BE2C (cell line): ENCODE data around the gene METTL16.

ENCODE experiments used
- DNase-seq: peaks from one replicate; pipeline ENCODE4 v3.0.0-alpha.2; 2020
- H3K27me3 ChIP-seq: fragments of 250-450 bp; sonication (Bioruptor Pico); 2 replicates; pipeline ENCODE4 v1.5.1; 2020; ENCODE audit warnings: mild to moderate bottlenecking
- H3K36me3 ChIP-seq: fragments of 250-450 bp; sonication (Bioruptor Pico); 2 replicates; pipeline ENCODE4 v1.5.1; 2020; ENCODE audit warnings: mild to moderate bottlenecking
- H3K4me1 ChIP-seq: fragments of 250-450 bp; sonication (Bioruptor Pico); 2 replicates; pipeline ENCODE4 v1.5.1; 2020
- H3K4me3 ChIP-seq: 2 replicates; pipeline ENCODE4 v1.5.1; 2011; ENCODE audit warnings: low read depth, low read length
- H3K9me3 ChIP-seq: fragments of 250-450 bp; sonication (Bioruptor Pico); 2 replicates; pipeline ENCODE4 v1.5.1; 2020
- CTCF ChIP-seq: IDR thresholded peaks from 2 replicates; pipeline ENCODE4 v1.5.1; 2012; ENCODE audit warnings: mild to moderate bottlenecking, low read depth, low read length

METTL16 gene

GRCh38 chr17:2456475-2456874 is 55.2 kb downstream of the METTL16 start:
- Histone ChIP-seq H3K4me3 (no peak overlapping the region), H3K27me3 (no peaks in the 10 kb centered on the region), H3K4me1 (no peaks in the 10 kb centered on the region), H3K36me3 (no peaks in the 10 kb centered on the region; the same call in none of the 2 replicates), H3K9me3 (no peaks in the 10 kb centered on the region)
- TF ChIP-seq CTCF = no peak
- DNase-seq = no peak

GRCh38 chr17:2455956-2456355 is 55.7 kb downstream of the METTL16 start:
- no peaks in the 10 kb centered on the region for H3K9me3 ChIP-seq
- no peak for TF ChIP-seq CTCF
- H3K4me3 ChIP-seq = no peak overlapping the region
- no peak for DNase-seq
- no peaks in the 10 kb centered on the region for H3K4me1 ChIP-seq
- no peaks in the 10 kb centered on the region for H3K27me3 ChIP-seq
- no peaks in the 10 kb centered on the region; the same call in none of the 2 replicates for H3K36me3 ChIP-seq

- Histone ChIP-seq H3K27me3 (no peaks in the 10 kb centered on the region), H3K9me3 (no peaks in the 10 kb centered on the region), H3K4me1 (no peaks in the 10 kb centered on the region; the same call in 1 of the 2 replicates), H3K4me3 (no peak overlapping the region), H3K36me3 (no peaks in the 10 kb centered on the region; the same call in 1 of the 2 replicates)
- no peak for DNase-seq
- no peak for TF ChIP-seq CTCF
These were observed 57.8 kb downstream of the METTL16 start for GRCh38 chr17:2453866-2454265.

- H3K4me3 ChIP-seq = no peak overlapping the region
- TF ChIP-seq CTCF = no peak
- H3K4me1 ChIP-seq = no peaks in the 10 kb centered on the region; the same call in 1 of the 2 replicates
- no peaks in the 10 kb centered on the region for H3K9me3 ChIP-seq
- no peaks in the 10 kb centered on the region; the same call in 1 of the 2 replicates for H3K36me3 ChIP-seq
- DNase-seq = no peak
- no peaks in the 10 kb centered on the region for H3K27me3 ChIP-seq
These were observed 58.4 kb downstream of the METTL16 start for GRCh38 chr17:2453325-2453724.

- Histone ChIP-seq H3K4me3 (no peak overlapping the region), H3K27me3 (no peaks in the 10 kb centered on the region), H3K4me1 (no peaks in the 10 kb centered on the region; the same call in 1 of the 2 replicates), H3K36me3 (no peaks in the 10 kb centered on the region; the same call in 1 of the 2 replicates), H3K9me3 (no peaks in the 10 kb centered on the region)
- no peak for DNase-seq
- TF ChIP-seq CTCF = no peak
These were observed 59.4 kb downstream of the METTL16 start for GRCh38 chr17:2452216-2452750.

GRCh38 chr17:2450016-2450650 is 61.6 kb downstream of the METTL16 start:
- Histone ChIP-seq H3K9me3 (no peaks in the 10 kb centered on the region), H3K4me3 (no peak overlapping the region), H3K36me3 (no peaks in the 10 kb centered on the region), H3K4me1 (no peaks in the 10 kb centered on the region; the same call in 1 of the 2 replicates), H3K27me3 (no peaks in the 10 kb centered on the region)
- TF ChIP-seq CTCF = no peak
- no peak for DNase-seq
